K562 (cell line): ENCODE results near the gene ACAD10. TPM values are rescaled to one million over a fixed set of nuclear protein-coding genes. Genes with fewer than 3 reads are reported as not detected.

Experiments used
- ATAC-seq: fragments of 200-7000 bp; cut with Tn5 transposase; 3 replicates; pipeline ENCODE4 v1.9.1; 2020; ENCODE audit warnings: moderate library complexity
- BruUV-seq: library from RNA; stranded (reverse); fragments of 400-500 nt; replicated peaks from 2 replicates; lab custom pipeline; 2021; lab: Mats Ljungman, UMichigan
- CTCF ChIA-PET: fragments of 300-600 bp; formaldehyde crosslinking; extraction: SDS; loops from one replicate; lab custom pipeline; 2021; ENCODE audit warnings: low intra/inter-chr PET ratio; lab: Yijun Ruan, JAX
- POLR2A ChIA-PET: fragments of 300-600, 350-650 bp; sonication (Branson Sonifier 250); formaldehyde crosslinking; extraction: SDS; loops from one replicate; lab custom pipeline; 2021; ENCODE audit warnings: antibody characterized with exemption, inconsistent platforms; lab: Yijun Ruan, JAX
- DNase-seq, 4 experiments: peaks; one replicate each; pipeline versions ENCODE4 v3.0.0 to v3.0.0-alpha.2; 2011 to 2018; ENCODE audit warnings: low spot score in 3 of 4, mixed read lengths in 3 of 4; ENCODE audit errors: extremely low read depth in 1 of 4
- FAIRE-seq: peaks from 2 replicates; lab custom pipeline; 2011; peaks lifted over from hg19 to GRCh38; lab: Jason Lieb, UNC
- H2AFZ ChIP-seq: 2 replicates; pipeline ENCODE4 v1.6.0; 2011; ENCODE audit warnings: low read depth, low read length, control low read depth, inconsistent platforms
- H3K27ac ChIP-seq: fragments of 200-600 bp; 3 replicates; pipeline ENCODE4 v1.8.0; 2011; ENCODE audit warnings: low read depth, mild to moderate bottlenecking, control low read depth, inconsistent platforms, low read length, moderate library complexity, mixed read lengths; ENCODE audit errors: extremely low read depth
- H3K27me3 ChIP-seq, 2 experiments: fragments of 300-600 bp in 1 of 2; 2 replicates in 1 of 2; 3 replicates in 1 of 2; pipeline versions ENCODE4 v1.6.0 to v1.8.0; 2011; ENCODE audit warnings: inconsistent platforms in 2 of 2, low read length in 2 of 2, mild to moderate bottlenecking in 1 of 2, mixed read lengths in 1 of 2, moderate library complexity in 1 of 2; ENCODE audit not compliant: control insufficient read depth in 2 of 2, insufficient read depth in 2 of 2
- H3K36me3 ChIP-seq: fragments of 300-600 bp; 3 replicates; pipeline ENCODE4 v1.8.0; 2011; ENCODE audit warnings: mild to moderate bottlenecking, low read length, inconsistent platforms; ENCODE audit not compliant: control insufficient read depth, insufficient read depth
- H3K4me1 ChIP-seq, 2 experiments: fragments of 200-600 bp in 1 of 2; replicated peaks in 1 of 2; 2 replicates in 1 of 2; 3 replicates in 1 of 2; pipeline versions ENCODE4 v1.5.1 to v1.8.0; 2011; ENCODE audit warnings: inconsistent platforms in 2 of 2, low read length in 2 of 2, mild to moderate bottlenecking in 1 of 2, mixed read lengths in 1 of 2, moderate library complexity in 1 of 2; ENCODE audit not compliant: control insufficient read depth in 2 of 2, insufficient read depth in 2 of 2
- H3K4me2 ChIP-seq: 2 replicates; pipeline ENCODE4 v1.6.1; 2011; ENCODE audit warnings: low read length, control low read depth, inconsistent platforms, mixed read lengths; ENCODE audit not compliant: insufficient read depth
- H3K4me3 ChIP-seq: fragments of 200-600 bp; sonication (generic), shearing (Covaris generic); 2 replicates; pipeline ENCODE4 v1.5.1; 2016; ENCODE audit warnings: control low read depth, inconsistent platforms
- H3K79me2 ChIP-seq: fragments of 200-600 bp; 3 replicates; pipeline ENCODE4 v1.8.0; 2011; ENCODE audit warnings: low read length, inconsistent platforms; ENCODE audit not compliant: control insufficient read depth, insufficient read depth
- H3K9ac ChIP-seq, 2 experiments: 2 replicates each; pipeline versions ENCODE4 v1.6.0 to v1.6.1; 2011; ENCODE audit warnings: low read depth in 2 of 2, low read length in 2 of 2, control low read depth in 1 of 2, inconsistent platforms in 1 of 2, mild to moderate bottlenecking in 1 of 2, mixed read lengths in 1 of 2; ENCODE audit not compliant: insufficient read depth in 1 of 2
- H3K9me1 ChIP-seq: one replicate; pipeline ENCODE4 v1.6.0; 2011; ENCODE audit warnings: inconsistent platforms, mild to moderate bottlenecking, low read length, moderate library complexity; ENCODE audit not compliant: control insufficient read depth, insufficient read depth
- H3K9me3 ChIP-seq: replicated peaks from 2 replicates; pipeline ENCODE4 v1.5.1; 2011; ENCODE audit warnings: low read depth, low read length, inconsistent platforms; ENCODE audit not compliant: control insufficient read depth, insufficient read depth
- H4K20me1 ChIP-seq: replicated peaks from 2 replicates; pipeline ENCODE4 v1.6.1; 2011; ENCODE audit warnings: low read length, inconsistent platforms, mixed read lengths; ENCODE audit not compliant: control insufficient read depth, insufficient read depth
- CBFB ChIP-seq: sonication (generic); formaldehyde crosslinking; IDR thresholded peaks from 2 replicates; pipeline ENCODE4 v1.4.0; 2020; ENCODE audit warnings: mild to moderate bottlenecking, missing genetic modification reagents
- CHCHD3 ChIP-seq: fragments of 250-450 bp; sonication (Bioruptor Pico); IDR thresholded peaks from 2 replicates; pipeline ENCODE4 v2.1.2; 2022; ENCODE audit warnings: mild to moderate bottlenecking
- EHMT2 ChIP-seq: fragments of 450-650 bp; IDR thresholded peaks from 2 replicates; pipeline ENCODE4 v1.6.1; 2018; ENCODE audit warnings: antibody characterized with exemption
- KAT8 ChIP-seq: fragments of 450-650 bp; IDR thresholded peaks from 2 replicates; pipeline ENCODE4 v1.6.1; 2016; ENCODE audit warnings: low read depth, mild to moderate bottlenecking
- MTA1 ChIP-seq: fragments of 450-650 bp; IDR thresholded peaks from 2 replicates; pipeline ENCODE4 v1.6.1; 2017; ENCODE audit warnings: borderline replicate concordance
- MXD1 ChIP-seq: fragments of 250-450 bp; sonication (Bioruptor Pico); IDR thresholded peaks from 2 replicates; pipeline ENCODE4 v1.8.0; 2021; ENCODE audit warnings: borderline replicate concordance, mild to moderate bottlenecking, moderate library complexity; ENCODE audit not compliant: poor library complexity, severe bottlenecking
- MYC ChIP-seq, 2 experiments: fragments of 250-450 bp in 1 of 2; sonication (Bioruptor Pico) in 1 of 2; IDR thresholded peaks; 2 replicates each; pipeline versions ENCODE4 v1.5.1 to v1.6.1; 2012 to 2021; ENCODE audit warnings: low read depth in 2 of 2, borderline replicate concordance in 1 of 2, improper control_type of control experiment in 1 of 2, low read length in 1 of 2, mild to moderate bottlenecking in 1 of 2, moderate library complexity in 1 of 2
- NR2C1 ChIP-seq, 2 experiments: fragments of 450-650 bp; IDR thresholded peaks; 2 replicates each; pipeline ENCODE4 v1.6.1; 2017; ENCODE audit warnings: mild to moderate bottlenecking in 2 of 2, antibody characterized with exemption in 1 of 2, inconsistent platforms in 1 of 2, missing compliant biosample characterization in 1 of 2, missing genetic modification characterization in 1 of 2
- POLR2AphosphoS2 ChIP-seq: IDR thresholded peaks from 2 replicates; pipeline ENCODE4 v1.6.1; 2012; ENCODE audit warnings: low read length, improper control_type of control experiment
- POLR2G ChIP-seq: fragments of 200-400 bp; formaldehyde crosslinking; IDR thresholded peaks from 2 replicates; pipeline ENCODE4 v1.6.1; 2017; ENCODE audit warnings: low read depth, mild to moderate bottlenecking, antibody characterized with exemption, low read length, moderate library complexity
- TARDBP ChIP-seq: fragments of 450-650 bp; IDR thresholded peaks from 2 replicates; pipeline ENCODE4 v1.6.1; 2016
- XRCC3 ChIP-seq: fragments of 450-650 bp; IDR thresholded peaks from 2 replicates; pipeline ENCODE4 v1.6.1; 2017; ENCODE audit warnings: mild to moderate bottlenecking, moderate library complexity
- ZBTB1 ChIP-seq: sonication (generic); formaldehyde crosslinking; IDR thresholded peaks from 2 replicates; pipeline ENCODE4 v1.8.1; 2023; ENCODE audit warnings: missing genetic modification reagents, low read depth, mild to moderate bottlenecking, borderline replicate concordance
- ZNF140 ChIP-seq: fragments of 250-450 bp; sonication (Bioruptor Pico); IDR thresholded peaks from 2 replicates; pipeline ENCODE4 v1.8.0; 2021; ENCODE audit warnings: moderate library complexity, mild to moderate bottlenecking, inconsistent platforms
- ZNF551 ChIP-seq: fragments of 250-450 bp; sonication (Bioruptor Pico); IDR thresholded peaks from 2 replicates; pipeline ENCODE4 v1.5.0; 2021; ENCODE audit warnings: mild to moderate bottlenecking, moderate library complexity
- ZNF57 ChIP-seq: fragments of 450-650 bp; formaldehyde crosslinking; IDR thresholded peaks from 2 replicates; pipeline ENCODE4 v1.4.0; 2020; ENCODE audit warnings: mild to moderate bottlenecking, moderate library complexity
- ZNF699 ChIP-seq: fragments of 250-450 bp; sonication (Bioruptor Pico); IDR thresholded peaks from 2 replicates; pipeline ENCODE4 v1.8.0; 2021; ENCODE audit warnings: mild to moderate bottlenecking, moderate library complexity; ENCODE audit not compliant: insufficient replicate concordance
- ZZZ3 ChIP-seq: fragments of 450-650 bp; IDR thresholded peaks from 2 replicates; pipeline ENCODE4 v1.6.1; 2016; ENCODE audit warnings: antibody characterized with exemption, mild to moderate bottlenecking, moderate library complexity
- WGBS: fragments of 100-300 bp; shearing (Covaris generic); methylation state at CpG from one replicate; pipeline ENCODE4 v1.1.6; 2016; ENCODE audit warnings: low coverage, mixed read lengths; ENCODE audit not compliant: insufficient coverage; ENCODE audit errors: missing lambda C conversion rate; 5-methylcytosine and 5-hydroxymethylcytosine counted together
- in situ Hi-C: fragments of 300-500 bp; cut with MboI; formaldehyde crosslinking; loops from 4 replicates; pipeline ENCODE4 v1.15.0; 2018; ENCODE audit warnings: inconsistent platforms, mixed read lengths
- intact Hi-C: fragments of 100-400 bp; cut with micrococcal nuclease; formaldehyde crosslinking; loops from 2 replicates; pipeline ENCODE4 v1.14.2; 2022
- polyA plus RNA-seq, 8 experiments: library from polyadenylated mRNA; depleted of rRNA in 4 of 8; stranded (reverse) in 5 of 8; unstranded in 3 of 8; fragments of >200 nt; fragmentation: Nextera tagmentation in 2 of 8; fragmentation: Illumina TruSeq in 1 of 8; extraction: Ambion mirVana in 2 of 8; extraction: Trizol in 1 of 8; gene quantifications; 2 replicates each; pipeline versions ENCODE4 v1.2.1 to v1.2.3, GENCODE V29; 2011 to 2014; ENCODE audit warnings: inconsistent platforms in 1 of 8, missing spikeins in 1 of 8
- total RNA-seq, 7 experiments: library from RNA; depleted of rRNA in 6 of 7; stranded (reverse); fragments of >200 nt in 6 of 7; fragmentation: Illumina TruSeq in 2 of 7; extraction: Trizol in 2 of 7; gene quantifications; 2 replicates each; pipeline versions ENCODE4 v1.2.1 to v1.2.3, GENCODE V29; 2011 to 2021; ENCODE audit warnings: low replicate concordance in 1 of 7

The ACAD10 gene
- total and polyA plus RNA-seq, 9 of the 15 experiments (the other 6 are each of a cell fraction or from before 2014, with no cell fraction given): 2.3 to 19.2 (median 12.0) TPM

- Histone ChIP-seq H3K9me1 (no peaks in the 10 kb centered on the region), H3K9me3 (no peaks in the 10 kb centered on the region), H2AFZ (no peak overlapping the region), H3K27me3 (no peaks in the 10 kb centered on the region), H3K27ac (no peak overlapping the region), H4K20me1 (no peaks in the 10 kb centered on the region), H3K4me3 (no peak overlapping the region), H3K4me2 (no peak overlapping the region), H3K79me2 (no peaks in the 10 kb centered on the region), H3K9ac (peak overlapping the region in 1 of 2 experiments; percentile 36; a peak in 1 of 4 replicates), H3K4me1 (peaks cover 10 to 31% of the 10 kb centered on the region in 2 experiments; a peak in 3 of 5 replicates), H3K36me3 (no peaks in the 10 kb centered on the region)
- intact Hi-C loops: no loop called here
- ChIA-PET CTCF (no interaction called here), POLR2A (interaction anchor here (0.9 kb wide), 1 partner anchor 11 kb away, joined by 3 read pairs; no protein-coding TSS in a partner anchor)
- FAIRE-seq (no peak), ATAC-seq (no peak), DNase-seq (no peak)
- WGBS: 82% methylated on average over 15 of the region's 15 CpGs
- TF ChIP-seq ZBTB1 (no peak), ZNF57 (CRISPR knock-in tag) (no peak), POLR2G (peak; percentile 33; the same call in 1 of the 2 replicates)
- BruUV-seq: no TSS peak
- in situ Hi-C loops: no loop called here
Measured at GRCh38 chr12:111756196-111756595, 70.3 kb downstream of the ACAD10 start.

- H4K20me1 ChIP-seq: no peaks in the 10 kb centered on the region
- CTCF ChIA-PET: interaction anchor here (0.5 kb wide), 1 partner anchor 911 kb away, joined by 3 read pairs; no protein-coding TSS in a partner anchor
- DNase-seq (no peak), ATAC-seq (no peak), FAIRE-seq (no peak)
- no peaks in the 10 kb centered on the region for H3K36me3 ChIP-seq
- no peak overlapping the region for H3K27ac ChIP-seq
- H3K4me1 ChIP-seq: peaks cover 10 to 31% of the 10 kb centered on the region in 2 experiments; a peak in 3 of 5 replicates
- in situ Hi-C loops: no loop called here
- BruUV-seq: no TSS peak
- H3K4me3 ChIP-seq: no peak overlapping the region
- H2AFZ ChIP-seq: no peak overlapping the region
- no peaks in the 10 kb centered on the region for H3K79me2 ChIP-seq
- no peaks in the 10 kb centered on the region for H3K27me3 ChIP-seq
- no peaks in the 10 kb centered on the region for H3K9me1 ChIP-seq
- H3K4me2 ChIP-seq: no peak overlapping the region
- no peaks in the 10 kb centered on the region for H3K9me3 ChIP-seq
- H3K9ac ChIP-seq: peak overlapping the region in 1 of 2 experiments; percentile 36; a peak in 1 of 4 replicates
- POLR2A ChIA-PET: interaction anchor here (0.9 kb wide), 1 partner anchor 12 kb away, joined by 3 read pairs; no protein-coding TSS in a partner anchor
- intact Hi-C loops: no loop called here
- WGBS: 81% methylated on average over 7 of the region's 7 CpGs
- TF ChIP-seq MYC (IDR thresholded peaks at IDR 0.05; ENCODE audit: low read depth, low read length) (no peak), MYC (CRISPR knock-in tag; IDR thresholded peaks at IDR 0.05; ENCODE audit: borderline replicate concordance, low read depth) (no peak), MTA1 (no peak), ZNF699 (CRISPR knock-in tag) (no peak), CHCHD3 (CRISPR knock-in tag) (no peak), KAT8 (no peak), XRCC3 (no peak), ZNF551 (no peak), ZZZ3 (no peak), POLR2AphosphoS2 (no peak), MXD1 (CRISPR knock-in tag) (no peak), NR2C1 (IDR thresholded peaks at IDR 0.05) (no peak), NR2C1 (tag; IDR thresholded peaks at IDR 0.05) (no peak), CBFB (CRISPR knock-in tag) (no peak), TARDBP (no peak), EHMT2 (no peak), ZNF140 (CRISPR knock-in tag) (no peak)
Measured at GRCh38 chr12:111756681-111757080, 70.8 kb downstream of the ACAD10 start.
